ENCODE data around the gene STOML1.

Gene STOML1

GRCh38 chr15:74013374-74013894, 21.3 kb upstream of the STOML1 start:
- DNase-seq = no peak

GRCh38 chr15:74011610-74012009, 19.5 kb upstream of the STOML1 start:
- no peak for DNase-seq

DNA sequence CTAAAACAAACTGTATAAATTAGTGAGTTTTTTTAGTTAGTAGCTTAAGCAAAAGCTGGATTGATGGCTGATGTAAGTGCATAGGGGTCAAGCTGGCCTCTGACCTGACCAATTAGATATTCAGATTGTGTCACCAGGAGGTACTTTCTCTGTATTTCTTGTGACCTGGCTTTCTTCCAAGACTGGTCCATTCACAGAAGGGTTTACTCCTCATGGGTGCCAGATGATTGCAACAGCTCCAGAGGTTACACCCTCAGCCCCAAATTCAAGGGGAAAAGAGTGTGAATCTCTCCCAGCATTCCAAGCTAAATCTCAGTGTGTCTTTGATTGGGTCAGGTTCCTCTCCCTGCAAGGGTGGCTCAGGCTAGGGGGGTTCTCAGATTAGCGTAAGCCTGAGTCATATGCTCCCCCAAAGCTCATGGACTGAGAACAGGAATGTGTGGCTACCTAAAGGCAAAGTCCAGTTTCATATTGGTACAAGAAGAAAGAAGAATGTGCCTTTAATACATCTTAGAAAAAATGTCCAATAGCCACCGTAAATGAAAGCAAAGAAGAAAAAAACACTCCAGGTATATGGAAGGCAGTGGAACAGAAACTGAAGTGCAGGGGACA, 18.9 kb upstream of the STOML1 start:
- no peak for DNase-seq

GRCh38 chr15:74008901-74009300, 16.8 kb upstream of the STOML1 start:
- no peak for DNase-seq

GRCh38 chr15:74007820-74008371, 15.8 kb upstream of the STOML1 start:
- DNase-seq = no peak

DNA sequence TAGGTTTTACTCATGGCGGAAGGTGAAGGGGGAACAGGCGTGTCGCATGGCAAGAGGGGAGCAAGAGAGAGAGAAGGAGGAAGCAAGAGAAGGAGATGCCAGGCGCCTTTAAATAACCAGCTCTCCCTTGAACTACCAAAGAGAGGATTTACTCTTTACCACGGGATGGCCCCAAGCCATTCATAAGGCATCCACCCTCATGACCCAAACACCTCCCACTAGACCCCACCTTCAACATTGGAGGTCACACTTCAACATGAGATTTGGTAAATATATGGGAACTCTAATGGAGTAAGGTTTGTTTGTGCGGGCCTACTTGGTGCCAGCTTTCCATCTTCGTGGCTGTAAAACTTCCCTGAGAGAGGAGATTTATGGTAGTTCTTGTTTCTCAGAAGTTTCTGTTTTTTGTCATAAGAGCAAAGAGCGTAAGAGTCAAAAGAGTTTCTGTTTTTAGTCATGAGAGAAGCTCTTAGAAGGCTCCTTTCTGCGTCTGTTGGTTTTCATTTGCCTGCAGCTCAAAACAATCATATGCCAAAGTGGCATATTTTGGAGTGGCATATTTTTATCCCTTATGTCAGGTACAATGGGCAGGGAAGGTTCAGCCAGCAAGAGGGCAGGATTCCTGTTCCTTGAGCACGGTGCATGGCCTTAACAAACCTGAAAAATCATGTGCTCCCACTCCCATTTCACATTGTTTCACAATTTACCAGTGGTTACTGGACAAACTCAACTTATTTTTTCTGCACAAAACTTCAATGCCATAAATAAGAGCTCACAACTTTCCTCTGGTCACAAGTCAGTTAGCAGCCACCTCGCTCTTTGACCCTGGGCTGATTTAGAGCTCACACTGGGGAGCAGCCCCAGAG, 14.9 kb upstream of the STOML1 start:
- DNase-seq = no peak

DNA sequence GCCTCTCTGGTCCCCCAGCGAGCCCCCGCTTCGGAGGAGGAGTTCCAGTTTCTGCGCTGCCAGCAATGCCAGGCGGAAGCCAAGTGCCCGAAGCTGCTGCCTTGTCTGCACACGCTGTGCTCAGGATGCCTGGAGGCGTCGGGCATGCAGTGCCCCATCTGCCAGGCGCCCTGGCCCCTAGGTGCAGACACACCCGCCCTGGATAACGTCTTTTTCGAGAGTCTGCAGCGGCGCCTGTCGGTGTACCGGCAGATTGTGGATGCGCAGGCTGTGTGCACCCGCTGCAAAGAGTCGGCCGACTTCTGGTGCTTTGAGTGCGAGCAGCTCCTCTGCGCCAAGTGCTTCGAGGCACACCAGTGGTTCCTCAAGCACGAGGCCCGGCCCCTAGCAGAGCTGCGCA, 5.9 kb upstream of the STOML1 start:
- DNase-seq = no peak

- no peak for DNase-seq
Observed at GRCh38 chr15:73996939-73997338, 4.8 kb upstream of the STOML1 start.

DNA sequence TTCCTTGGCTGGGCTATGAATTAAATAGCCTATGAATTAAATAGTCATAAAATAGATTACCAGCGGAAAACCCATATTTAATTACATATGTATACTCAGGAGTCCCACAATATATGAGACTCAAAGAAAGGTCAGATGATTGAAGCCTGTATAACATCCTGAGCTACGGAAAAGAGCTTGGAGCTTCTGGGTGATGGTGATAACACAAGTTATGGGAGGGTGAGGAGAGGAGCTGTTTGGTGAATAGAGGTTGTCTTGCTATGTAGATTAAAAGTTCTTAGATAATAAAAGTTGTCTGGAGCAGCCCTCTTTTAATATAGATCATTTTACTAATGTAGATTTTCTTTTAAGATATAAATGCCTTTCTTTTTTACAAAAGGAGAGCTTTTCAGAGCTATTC, 4.2 kb upstream of the STOML1 start:
- no peak for DNase-seq

DNA sequence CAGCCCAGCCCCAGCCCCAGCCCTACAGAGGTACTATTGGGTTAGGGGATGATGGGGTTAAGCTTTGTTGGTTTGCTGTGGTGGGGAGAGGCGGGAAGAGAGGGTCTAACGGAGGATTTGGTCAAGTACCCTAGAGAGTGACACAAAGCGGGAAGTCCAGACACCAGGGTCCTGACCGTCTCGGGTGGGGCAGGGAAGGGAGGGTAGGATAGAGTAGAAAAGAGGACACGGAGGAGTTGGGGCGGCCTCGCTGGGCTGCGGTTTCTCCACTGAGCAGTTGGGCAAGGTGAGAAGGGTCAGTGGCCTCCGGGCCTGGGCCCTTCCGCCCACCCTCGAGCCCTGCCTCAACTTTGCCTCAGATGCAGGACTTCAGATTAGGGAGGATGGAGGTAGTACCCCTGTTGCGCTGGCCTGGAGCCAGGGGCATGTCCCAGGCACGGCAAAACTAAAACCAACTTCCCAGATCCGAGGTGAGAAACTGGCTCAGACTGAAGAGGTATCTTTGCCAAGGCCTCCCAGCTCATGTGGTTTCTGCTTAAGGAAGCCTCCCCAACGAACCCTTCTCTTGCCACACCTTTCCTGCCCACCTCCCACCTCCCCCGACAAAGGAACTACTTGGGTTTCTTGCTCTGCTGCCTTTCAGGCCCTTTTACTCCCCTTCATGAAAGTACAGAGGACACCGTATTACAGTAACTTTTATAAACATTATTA, 3.0 kb upstream of the STOML1 start:
- DNase-seq = no peak

- peak; percentile 97 for DNase-seq
Observed at GRCh38 chr15:73994413-73994883, 2.4 kb upstream of the STOML1 start, which contains the start of gene PML. TSS of gene PML (plus strand) at chr15:73994716. CDS start at chr15:73994813, 97 bp downstream.

GRCh38 chr15:73993211-73993994, 1.3 kb upstream of the STOML1 start:
- no peak for DNase-seq

DNA sequence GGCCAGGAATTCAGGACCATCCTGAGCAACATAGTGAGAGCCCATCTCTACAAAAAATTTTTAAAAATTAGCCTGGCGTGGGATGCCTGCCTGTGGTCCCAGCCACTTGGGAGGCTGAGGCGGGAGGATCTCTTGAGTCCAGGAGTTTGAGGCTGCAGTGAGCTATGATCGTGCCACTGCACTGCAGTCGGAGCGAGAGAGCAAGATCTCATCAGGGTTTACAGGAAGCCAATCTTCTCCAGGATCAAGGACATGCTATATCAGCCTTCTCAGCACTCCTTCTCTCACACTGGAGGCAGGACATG, 451 bp upstream of the STOML1 start:
- DNase-seq = no peak

DNA sequence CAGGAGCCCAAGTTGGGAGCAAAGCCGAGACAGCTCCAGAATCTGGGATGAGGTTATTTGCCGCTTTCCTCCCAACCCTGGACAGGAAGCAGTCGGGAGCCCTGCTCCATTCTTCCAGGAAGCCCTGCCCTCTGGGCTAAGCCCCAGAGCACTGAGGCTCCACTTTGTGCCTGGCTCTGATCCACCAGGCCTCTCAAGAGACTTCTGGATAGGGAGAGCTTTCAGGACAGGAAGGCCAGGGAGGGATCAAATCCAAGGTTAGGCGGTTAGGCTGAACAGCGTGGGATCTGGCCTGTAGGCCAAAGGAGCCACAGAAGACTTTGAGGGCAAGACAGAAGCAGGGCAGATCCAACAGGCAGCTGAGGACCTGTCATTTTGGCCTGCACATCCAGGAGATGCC, 835 bp downstream of the STOML1 start:
- DNase-seq = no peak

DNA sequence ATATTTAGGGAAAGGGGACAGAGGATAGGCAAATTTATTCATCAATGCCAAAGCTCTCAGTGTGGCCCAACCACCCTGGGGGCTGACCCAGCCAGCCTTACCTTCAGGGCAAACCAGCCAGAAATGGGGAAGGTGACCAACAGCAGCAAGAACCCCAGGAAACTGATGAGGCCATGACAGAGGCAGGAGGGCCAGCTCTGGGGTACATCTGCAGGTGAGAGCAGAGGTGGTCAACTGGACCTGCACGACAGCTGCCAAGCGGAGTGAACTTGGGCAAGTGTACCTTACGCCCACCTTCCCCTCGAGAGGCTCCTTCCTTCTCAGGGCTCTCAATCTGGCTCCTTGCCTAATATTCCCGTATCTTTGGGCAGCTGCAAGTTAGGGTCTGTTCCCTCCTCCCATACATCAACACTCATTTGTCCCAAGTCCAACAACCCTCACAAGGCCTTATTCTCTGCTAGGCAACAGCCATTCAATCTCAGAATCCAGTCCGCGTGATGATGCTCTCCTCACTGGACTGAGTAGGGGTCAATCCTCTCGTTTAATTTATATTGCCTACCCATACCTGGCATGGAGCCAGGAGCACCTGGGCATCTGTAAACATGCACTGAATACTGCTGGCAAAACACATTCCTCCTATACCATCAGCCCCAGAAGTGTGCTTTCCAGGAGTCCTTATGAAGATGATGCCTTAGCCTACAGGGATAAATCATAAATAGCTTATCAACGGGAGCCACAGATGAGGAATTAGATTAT, 1.7 kb downstream of the STOML1 start:
- DNase-seq = no peak

DNA sequence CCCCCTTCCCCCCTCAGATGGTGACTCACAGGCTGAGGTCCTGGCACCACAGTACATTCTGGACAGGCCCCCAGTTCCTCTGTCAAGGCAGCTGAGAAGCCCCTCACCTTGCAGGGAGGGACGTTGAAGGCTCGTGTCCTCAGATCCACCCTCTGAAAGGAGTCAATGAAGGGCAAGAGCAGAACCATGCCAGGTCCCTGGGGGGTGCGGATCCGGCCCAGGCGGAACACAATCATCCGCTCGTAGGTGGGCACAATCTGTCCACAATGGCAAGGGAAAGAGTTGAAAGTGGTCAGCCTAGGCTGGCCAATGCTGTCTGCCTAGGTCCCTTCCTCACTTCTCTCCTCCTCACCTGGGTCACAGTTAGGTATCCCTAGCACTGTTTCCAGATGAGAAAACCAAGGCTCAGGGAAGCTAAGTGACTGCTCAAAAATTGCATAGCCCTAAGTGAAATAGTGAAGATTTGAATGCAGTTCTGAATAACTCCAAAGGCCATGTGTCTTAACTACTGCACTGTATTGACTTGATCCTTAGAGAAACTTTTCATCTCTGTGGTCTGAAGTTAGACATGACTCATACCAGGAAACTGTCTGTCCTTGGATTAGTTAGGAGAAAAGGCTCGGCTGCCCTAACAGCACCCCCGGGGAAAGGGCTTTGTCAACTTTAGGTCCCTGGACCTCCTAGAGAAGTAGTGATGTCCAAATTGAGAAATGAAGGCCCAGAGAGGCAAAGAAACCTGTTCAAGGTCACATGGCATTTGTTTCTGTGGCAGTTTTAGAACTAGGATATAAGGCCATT, 2.9 kb downstream of the STOML1 start:
- DNase-seq = no peak

DNA sequence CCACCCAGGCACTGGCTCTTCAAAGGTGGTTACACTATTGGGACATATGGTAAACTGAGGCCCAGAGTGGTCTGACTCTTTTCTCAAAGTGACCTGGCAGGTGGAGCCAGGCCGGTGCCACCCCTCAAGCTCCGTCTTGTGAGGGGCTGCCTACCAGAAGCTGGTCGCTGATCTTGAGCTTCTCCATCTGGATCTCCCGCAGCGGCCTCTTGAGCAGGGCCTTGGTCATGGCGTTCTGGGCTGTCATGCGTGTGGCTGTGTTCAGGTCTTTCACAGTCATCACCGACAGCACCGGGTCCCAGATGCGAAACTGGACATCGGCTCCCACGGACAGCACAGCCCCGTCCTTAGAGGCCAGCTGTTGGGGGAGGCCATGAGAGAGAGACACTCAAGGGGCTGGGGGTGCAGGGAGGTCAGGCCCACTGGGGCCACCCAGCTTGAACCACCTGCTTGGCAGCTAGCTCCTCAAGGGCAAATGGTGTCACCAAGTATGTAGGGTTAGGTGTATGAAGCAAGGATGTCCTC, 3.6 kb downstream of the STOML1 start:
- no peak for DNase-seq

- no peak for DNase-seq
Observed at GRCh38 chr15:73987681-73988444, 4.2 kb downstream of the STOML1 start.

DNA sequence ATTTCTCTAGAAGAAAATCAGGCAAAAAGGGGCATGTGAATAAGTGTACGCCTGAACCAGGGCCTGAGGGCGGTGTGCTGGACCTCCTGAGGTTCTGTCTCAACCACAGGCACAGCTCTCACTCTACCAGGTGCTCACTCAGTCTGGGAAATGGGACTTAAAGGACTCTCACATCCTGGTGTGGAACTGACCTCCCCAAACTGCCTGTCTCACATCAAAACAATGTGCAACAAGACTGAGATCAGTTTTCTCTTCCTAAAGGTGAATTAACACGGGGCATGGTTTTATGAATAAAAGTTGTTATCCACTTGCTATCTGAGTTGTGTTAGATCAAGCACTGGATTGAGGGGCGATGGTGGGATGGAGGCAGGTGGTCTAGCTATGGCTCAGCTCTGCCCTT, 4.8 kb downstream of the STOML1 start:
- no peak for DNase-seq

DNA sequence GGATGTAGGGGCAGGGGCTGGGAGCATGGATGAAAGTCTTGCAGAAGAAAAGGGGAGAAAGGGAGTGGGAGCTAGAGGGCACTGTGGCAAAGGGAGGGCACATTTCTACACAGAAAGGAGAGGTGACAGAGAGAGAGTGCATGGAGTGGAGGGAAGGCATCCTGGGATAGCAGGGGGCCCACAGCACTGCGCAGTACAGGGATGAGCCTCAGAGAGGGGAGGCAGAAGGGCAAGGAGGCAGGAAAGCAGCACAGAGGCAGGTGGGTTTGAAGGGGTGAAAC, 5.4 kb downstream of the STOML1 start:
- no peak for DNase-seq
